OCI-LY7 (cell line): Measurements from ENCODE around the gene CHSY3.

Experiments used
- CTCF ChIP-seq: fragments of 200-600 bp; sonication (generic); conservative IDR thresholded peaks from 2 replicates; pipeline ENCODE4 v1.5.1; 2014; ENCODE audit warnings: mild to moderate bottlenecking, antibody characterized with exemption, low read length, moderate library complexity, mixed read lengths
- EZH2phosphoT487 ChIP-seq: fragments of 200-600 bp; sonication (generic); IDR thresholded peaks from 2 replicates; pipeline ENCODE4 v1.6.1; 2018; ENCODE audit warnings: low read depth, borderline replicate concordance, mild to moderate bottlenecking, mixed run types, antibody characterized with exemption, low read length, moderate library complexity, mixed read lengths

- TF ChIP-seq CTCF (no peak), EZH2phosphoT487 (no peak)
These were observed 87.5 kb downstream of the CHSY3 start for GRCh38 chr5:129991780-129992179.
